Immature natural killer cell (primary cell): ENCODE measurements around the gene FILIP1L. TPM values are rescaled to one million over a fixed set of nuclear protein-coding genes. Genes with fewer than 3 reads are reported as not detected.
"Not testable (repeated sequence)": the region's sequence is repeated elsewhere in the genome, so short reads cannot be mapped to it uniquely, and the experiment has no call there.

Experiments
- DNase-seq, 3 donors: peaks; one replicate each; pipeline ENCODE4 v3.0.0; 2022; ENCODE audit warnings: mixed read lengths in 1 of 3
- H3K27ac Mint-ChIP-seq, 6 donors: one replicate each; pipeline ENCODE4 v1.8.0; 2020; ENCODE audit warnings: mixed read lengths in 6 of 6, mild to moderate bottlenecking in 5 of 6, inconsistent platforms in 4 of 6, moderate library complexity in 3 of 6
- H3K27me3 Mint-ChIP-seq, 3 donors: one replicate each; pipeline ENCODE4 v1.8.0; 2020 to 2021; ENCODE audit warnings: low read depth in 3 of 3, mild to moderate bottlenecking in 3 of 3, mixed read lengths in 3 of 3, moderate library complexity in 3 of 3, inconsistent platforms in 1 of 3
- H3K36me3 Mint-ChIP-seq, 3 donors: one replicate each; pipeline ENCODE4 v1.8.0; 2020; ENCODE audit warnings: mixed read lengths in 3 of 3, inconsistent platforms in 2 of 3, mild to moderate bottlenecking in 2 of 3
- H3K4me1 Mint-ChIP-seq, 2 donors: one replicate each; pipeline ENCODE4 v1.8.0; 2020; ENCODE audit warnings: inconsistent platforms in 2 of 2, mild to moderate bottlenecking in 2 of 2, mixed read lengths in 2 of 2, moderate library complexity in 1 of 2
- H3K4me3 Mint-ChIP-seq, 5 donors: one replicate each; pipeline ENCODE4 v1.8.0; 2020; ENCODE audit warnings: mild to moderate bottlenecking in 5 of 5, mixed read lengths in 5 of 5, inconsistent platforms in 3 of 5, moderate library complexity in 3 of 5
- H3K9me3 Mint-ChIP-seq, 6 donors: one replicate each; pipeline ENCODE4 v1.8.0; 2020; ENCODE audit warnings: mild to moderate bottlenecking in 6 of 6, mixed read lengths in 6 of 6, inconsistent platforms in 4 of 6, moderate library complexity in 3 of 6
- polyA plus RNA-seq, 3 donors: library from polyadenylated mRNA; unstranded; fragments of 300-500 nt; fragmentation: Illumina TruSeq; gene quantifications; one replicate each; pipeline ENCODE4 v1.2.3, GENCODE V29; 2021

FILIP1L gene
- polyA plus RNA-seq, 3 donors from 2014 or later, result 0.09 TPM; not detected in 2

DNA sequence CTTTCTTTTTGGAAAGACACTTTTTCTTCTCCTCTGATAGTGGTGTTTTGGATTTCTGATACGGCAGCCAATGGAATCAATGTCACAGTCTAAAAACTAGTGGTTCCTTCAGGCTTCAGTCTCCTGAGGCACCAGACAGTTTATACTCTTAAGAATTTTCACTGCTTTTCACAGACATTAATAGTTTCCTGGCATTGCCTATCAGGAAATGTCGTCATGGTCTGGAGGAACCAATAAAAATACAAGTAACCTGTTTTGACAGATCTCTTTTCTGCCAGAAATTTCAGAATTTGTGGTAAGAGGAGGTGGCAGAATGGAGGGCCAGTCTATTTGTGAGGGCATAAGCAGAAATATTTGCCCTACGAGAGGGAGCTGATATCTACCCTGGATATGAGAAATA is 44.8 kb downstream of the FILIP1L start:
- no peak for DNase-seq
- Mint-ChIP-seq H3K36me3 (no peaks in the 10 kb centered on the region), H3K4me1 (peaks cover 41 to 44% of the 10 kb centered on the region in 2 donors), H3K4me3 (no peak overlapping the region), H3K27ac (no peak overlapping the region), H3K27me3 (no peaks in the 10 kb centered on the region), H3K9me3 (no peaks in the 10 kb centered on the region)

DNA sequence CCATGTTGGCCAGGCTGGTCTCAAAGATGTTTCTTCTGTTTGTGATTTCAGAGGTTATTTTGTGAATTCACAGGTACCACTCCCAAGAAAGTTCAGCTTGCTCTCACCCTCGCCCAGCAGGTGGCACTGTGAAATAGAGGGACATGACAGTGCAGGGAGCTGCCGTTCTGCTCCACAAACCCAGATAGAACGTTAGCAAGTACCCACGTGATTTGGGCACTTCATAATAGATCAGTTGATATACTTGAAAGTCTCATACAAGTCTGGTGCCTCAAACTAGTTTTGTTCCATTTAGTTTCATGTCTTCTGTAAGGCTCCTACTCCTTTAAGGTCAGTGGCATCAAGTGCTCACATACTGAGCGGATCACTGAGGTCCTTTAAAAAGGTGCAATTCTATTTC is 45.5 kb downstream of the FILIP1L start:
- Mint-ChIP-seq H3K27me3 (peaks cover 0 to 1% (median 0%) of the 10 kb centered on the region in 3 donors), H3K4me3 (peak overlapping the region in 3 of 5 donors; percentile 12 to 34 (median 20)), H3K27ac (peak overlapping the region in 2 of 6 donors; percentile 9 to 15), H3K36me3 (no peaks in the 10 kb centered on the region), H3K9me3 (no peaks in the 10 kb centered on the region), H3K4me1 (peaks cover 36 to 38% of the 10 kb centered on the region in 2 donors)
- peak; percentile 58 to 68 (median 59) for DNase-seq

DNA sequence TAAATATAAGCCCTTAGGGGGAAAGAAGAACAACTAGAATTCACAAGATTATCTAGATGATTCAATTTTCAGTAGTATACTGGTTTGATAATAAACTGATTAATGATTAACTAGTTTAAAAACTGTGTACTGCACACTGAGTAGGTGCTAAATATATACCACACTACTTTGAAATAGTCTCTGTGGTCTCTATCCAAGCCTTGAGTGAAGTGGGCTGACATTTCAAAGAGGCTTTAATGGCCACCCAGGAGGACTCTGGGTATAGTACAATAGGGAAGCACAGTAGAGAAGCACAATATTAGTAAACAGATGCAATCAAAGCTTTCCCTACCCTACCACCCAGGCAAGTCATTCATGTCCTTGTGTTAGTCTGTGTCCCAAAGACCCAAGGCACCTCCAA is 46.7 kb downstream of the FILIP1L start:
- no peak for DNase-seq
- Mint-ChIP-seq H3K4me1 (peaks cover 24 to 25% of the 10 kb centered on the region in 2 donors), H3K9me3 (no peaks in the 10 kb centered on the region), H3K27me3 (peaks cover 0 to 5% (median 0%) of the 10 kb centered on the region in 3 donors), H3K27ac (no peak overlapping the region), H3K36me3 (no peaks in the 10 kb centered on the region), H3K4me3 (no peak overlapping the region)

DNA sequence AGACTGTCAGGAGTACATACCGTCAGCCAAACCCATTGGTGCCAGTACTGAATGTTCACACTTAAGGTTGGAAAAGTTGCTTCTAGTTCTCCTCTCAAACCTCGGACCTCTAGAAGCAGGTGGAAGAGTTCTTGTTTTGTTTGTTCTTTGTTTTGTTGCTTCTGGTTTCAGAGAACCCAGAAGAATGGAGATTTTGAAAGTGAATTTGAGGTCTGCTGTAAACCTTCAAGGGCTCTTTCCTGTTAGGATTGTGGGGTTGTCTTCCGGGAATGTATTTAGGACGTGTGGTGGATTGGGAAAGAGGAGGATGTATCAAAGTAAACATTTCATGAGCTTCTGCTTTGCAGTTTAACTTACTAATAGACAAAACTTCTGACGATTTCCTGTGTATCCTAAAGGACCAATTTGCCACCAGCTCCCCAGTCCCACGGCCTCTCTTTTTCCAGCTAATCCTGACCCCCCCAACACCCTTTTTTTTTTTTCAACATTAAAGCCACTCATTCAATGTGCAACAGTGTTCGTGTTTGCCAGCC is 50.3 kb downstream of the FILIP1L start:
- no peaks in the 10 kb centered on the region for H3K36me3 Mint-ChIP-seq
- no peak for DNase-seq
- H3K27me3 Mint-ChIP-seq, result peaks cover 0 to 5% (median 0%) of the 10 kb centered on the region in 3 donors
- H3K9me3 Mint-ChIP-seq, result no peaks in the 10 kb centered on the region
- no peak overlapping the region for H3K27ac Mint-ChIP-seq
- H3K4me1 Mint-ChIP-seq, result peaks cover 28 to 34% of the 10 kb centered on the region in 2 donors
- H3K4me3 Mint-ChIP-seq, result no peak overlapping the region

GRCh38 chr3:100062665-100063064 is 51.6 kb downstream of the FILIP1L start:
- peaks cover 24 to 30% of the 10 kb centered on the region in 2 donors for H3K4me1 Mint-ChIP-seq
- H3K27me3 Mint-ChIP-seq, result peaks cover 0 to 5% (median 0%) of the 10 kb centered on the region in 3 donors
- H3K36me3 Mint-ChIP-seq, result no peaks in the 10 kb centered on the region
- no peak overlapping the region for H3K27ac Mint-ChIP-seq
- DNase-seq, result no peak
- no peak overlapping the region for H3K4me3 Mint-ChIP-seq
- H3K9me3 Mint-ChIP-seq, result no peaks in the 10 kb centered on the region

DNA sequence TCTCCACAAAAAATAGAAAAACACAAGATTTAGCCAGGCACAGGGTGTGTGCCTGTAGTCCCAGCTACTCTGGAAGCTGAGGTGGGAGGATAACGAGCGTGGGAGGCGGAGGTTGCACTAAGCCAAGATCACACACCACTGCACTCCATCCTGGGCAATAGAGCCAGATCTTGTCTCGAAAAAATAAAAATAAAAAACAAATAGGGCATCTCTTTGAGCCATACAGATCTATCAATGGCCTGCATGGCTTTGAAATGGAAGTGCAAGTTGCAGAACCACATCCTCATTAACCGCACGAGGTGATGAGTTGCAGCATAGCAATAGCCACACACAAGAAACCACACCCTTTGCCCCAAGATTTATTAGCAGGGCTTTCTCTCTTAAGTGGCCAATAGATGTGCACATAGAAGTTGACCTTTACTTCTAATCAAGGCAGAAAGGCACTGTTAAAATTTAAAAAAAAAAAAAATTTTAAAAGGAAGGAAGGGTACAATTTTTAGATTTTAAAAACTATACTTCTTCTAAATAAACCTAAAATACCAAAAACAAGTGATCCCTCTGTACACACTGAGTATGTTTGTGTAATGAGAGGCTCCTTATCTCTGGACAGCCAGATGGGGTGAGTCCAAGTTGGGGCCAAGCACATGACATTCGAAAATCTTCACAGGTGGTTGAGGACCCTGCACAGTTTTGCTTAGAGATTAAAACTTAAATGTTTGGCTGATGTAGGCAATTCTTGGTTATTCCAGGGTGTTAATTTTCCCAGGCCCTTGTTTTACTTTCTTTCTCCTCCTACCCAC is 53.4 kb downstream of the FILIP1L start:
- Mint-ChIP-seq H3K9me3 (no peaks in the 10 kb centered on the region), H3K27ac (peak overlapping the region in 3 of 6 donors; percentile 6 to 13 (median 13)), H3K4me3 (peak overlapping the region; percentile 6 to 62 (median 51)), H3K36me3 (no peaks in the 10 kb centered on the region), H3K27me3 (peaks cover 0 to 5% (median 0%) of the 10 kb centered on the region in 3 donors), H3K4me1 (peaks cover 24 to 30% of the 10 kb centered on the region in 2 donors)
- peak; percentile 13 to 45 (median 38) for DNase-seq

DNA sequence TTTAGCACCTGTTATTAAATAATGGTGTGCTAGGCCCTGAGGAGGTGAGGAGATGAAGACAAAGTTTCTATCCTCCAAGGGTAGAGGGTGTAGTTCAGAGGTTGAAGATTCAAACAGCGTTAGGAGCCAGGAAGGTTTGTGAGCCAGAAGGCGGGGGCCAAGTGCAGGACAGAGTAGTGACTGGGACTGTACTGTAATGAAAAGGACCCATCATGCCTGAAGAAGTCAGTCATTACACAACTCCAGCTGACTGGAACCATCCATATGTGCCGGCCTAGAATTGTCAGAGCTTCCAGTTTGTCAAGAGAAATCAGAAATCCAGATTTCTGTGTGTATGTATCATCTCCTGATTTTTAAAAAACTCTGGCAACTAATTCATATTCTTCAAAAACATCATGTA is 54.8 kb downstream of the FILIP1L start:
- Mint-ChIP-seq H3K27me3 (peaks cover 0 to 5% (median 0%) of the 10 kb centered on the region in 3 donors), H3K27ac (no peak overlapping the region)

GRCh38 chr3:100057716-100058575 is 56.4 kb downstream of the FILIP1L start:
- no peak for DNase-seq
- Mint-ChIP-seq H3K27ac (no peak overlapping the region), H3K27me3 (peaks cover 0 to 3% (median 0%) of the 10 kb centered on the region in 3 donors), H3K4me3 (no peak overlapping the region), H3K9me3 (no peaks in the 10 kb centered on the region), H3K36me3 (no peaks in the 10 kb centered on the region), H3K4me1 (peaks cover 24 to 30% of the 10 kb centered on the region in 2 donors)

More for the DNA sequence above, 54.8 kb downstream of the FILIP1L start:
- no peak for DNase-seq
- H3K4me1 Mint-ChIP-seq, result peaks cover 24 to 30% of the 10 kb centered on the region in 2 donors
- no peaks in the 10 kb centered on the region for H3K36me3 Mint-ChIP-seq
- H3K9me3 Mint-ChIP-seq, result no peaks in the 10 kb centered on the region
- H3K4me3 Mint-ChIP-seq, result no peak overlapping the region

DNA sequence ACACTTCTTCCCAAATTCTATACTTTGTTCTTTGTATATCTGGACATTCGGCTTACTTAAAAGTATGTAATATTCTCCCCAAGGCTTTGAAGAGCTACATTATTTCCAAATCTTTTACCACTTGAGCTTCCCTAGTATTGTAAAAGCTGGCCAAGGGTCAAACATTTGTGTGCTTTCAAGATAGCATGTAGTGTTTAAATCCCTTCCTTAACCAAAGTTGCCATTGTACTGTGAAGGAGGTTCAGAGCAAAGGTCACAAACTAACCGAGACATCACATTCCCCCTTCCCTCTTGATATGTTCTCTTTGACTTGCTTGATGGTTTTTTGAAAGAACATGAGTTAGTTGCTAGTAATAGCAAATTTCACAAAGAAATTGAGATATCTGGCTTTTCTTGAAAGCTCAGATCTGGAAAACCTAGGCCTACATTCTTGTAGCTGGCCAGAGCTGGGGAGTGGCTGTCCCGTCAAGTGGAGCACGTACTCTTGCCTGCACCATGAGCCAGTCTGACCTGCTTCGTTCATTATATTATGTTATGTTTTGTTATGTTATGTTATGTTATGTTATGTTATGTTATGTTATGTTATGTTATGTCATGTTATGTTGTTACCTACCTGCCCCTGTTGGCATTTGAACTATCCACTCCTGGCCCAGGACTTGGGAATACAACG is 60.2 kb downstream of the FILIP1L start:
- no peaks in the 10 kb centered on the region for H3K27me3 Mint-ChIP-seq
- H3K4me1 Mint-ChIP-seq, result peaks cover 0 to 3% of the 10 kb centered on the region in 2 donors
- H3K9me3 Mint-ChIP-seq, result no peaks in the 10 kb centered on the region
- no peaks in the 10 kb centered on the region for H3K36me3 Mint-ChIP-seq
- no peak overlapping the region for H3K4me3 Mint-ChIP-seq
- DNase-seq, result no peak
- H3K27ac Mint-ChIP-seq, result no peak overlapping the region

- Mint-ChIP-seq H3K4me1 (peaks cover 14 to 21% of the 10 kb centered on the region in 2 donors), H3K27ac (peak overlapping the region in 1 of 6 donors; percentile 36)
- not testable (repeated sequence) for H3K36me3 Mint-ChIP-seq, H3K9me3 Mint-ChIP-seq, H3K4me3 Mint-ChIP-seq, DNase-seq, H3K27me3 Mint-ChIP-seq
Observed at GRCh38 chr3:100051513-100051912, 62.8 kb downstream of the FILIP1L start.

DNA sequence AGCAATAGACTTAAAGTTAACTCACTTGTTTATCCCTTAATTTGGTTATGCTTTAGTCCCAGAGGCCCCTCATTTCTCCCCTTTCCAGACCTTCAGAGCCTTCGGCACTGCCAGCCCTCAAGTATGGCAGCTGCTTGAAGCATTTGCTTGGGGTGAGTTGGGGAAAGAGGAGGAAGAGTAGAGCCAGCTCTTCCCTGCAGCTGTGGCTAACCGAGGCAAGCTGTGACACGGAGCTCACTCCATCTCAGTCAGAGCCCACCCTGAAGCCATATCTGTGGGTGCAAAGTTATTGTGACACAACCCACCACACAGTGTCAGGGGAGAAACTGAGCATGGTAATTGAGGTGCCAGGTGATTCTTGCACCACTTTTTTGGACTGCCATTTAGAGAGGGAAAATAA is 66.1 kb downstream of the FILIP1L start:
- peaks cover 0 to 5% (median 1%) of the 10 kb centered on the region in 3 donors for H3K27me3 Mint-ChIP-seq
- peak overlapping the region in 5 of 6 donors; percentile 74 to 89 (median 86) for H3K27ac Mint-ChIP-seq
- no peaks in the 10 kb centered on the region for H3K9me3 Mint-ChIP-seq
- peaks cover 14 to 23% of the 10 kb centered on the region in 2 donors for H3K4me1 Mint-ChIP-seq
- peaks cover 0 to 2% (median 0%) of the 10 kb centered on the region in 3 donors for H3K36me3 Mint-ChIP-seq
- no peak for DNase-seq
- peak overlapping the region in 1 of 5 donors; percentile 87 for H3K4me3 Mint-ChIP-seq

DNA sequence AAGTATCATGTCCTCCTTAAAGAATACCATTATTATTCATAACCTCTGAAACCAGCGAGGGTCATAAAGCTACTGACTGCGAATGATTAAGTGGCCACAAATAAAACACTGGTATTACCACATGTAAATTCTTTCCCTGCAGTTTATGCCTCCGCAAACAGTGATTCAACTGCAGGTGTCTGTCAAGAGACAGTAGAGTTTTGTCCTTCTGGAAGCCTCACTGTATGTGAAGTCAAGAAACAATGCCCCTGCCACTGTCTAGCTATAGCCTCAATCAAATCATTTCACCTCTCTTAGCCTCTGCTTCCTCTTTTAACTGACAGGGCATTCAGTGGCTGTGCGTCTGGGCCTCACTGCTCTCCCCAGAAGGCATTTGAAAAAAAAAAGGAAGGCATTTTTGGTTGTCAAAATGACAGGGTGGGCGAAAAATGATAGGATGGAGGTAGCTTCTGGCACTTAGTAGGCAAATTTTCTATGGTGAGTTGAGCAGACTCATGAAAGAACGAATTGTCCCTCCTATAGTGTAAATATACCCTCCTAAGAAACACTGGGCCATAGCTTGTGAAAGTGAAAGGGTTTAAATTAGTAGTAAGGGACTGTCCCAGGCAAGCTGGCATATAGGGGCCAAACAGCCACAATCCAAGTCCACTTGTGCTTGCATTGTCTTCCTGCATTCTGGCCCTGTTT is 66.7 kb downstream of the FILIP1L start:
- Mint-ChIP-seq H3K4me1 (peaks cover 14 to 23% of the 10 kb centered on the region in 2 donors), H3K27me3 (peaks cover 0 to 5% (median 1%) of the 10 kb centered on the region in 3 donors), H3K27ac (peak overlapping the region; percentile 70 to 89 (median 84)), H3K4me3 (peak overlapping the region; percentile 68 to 87 (median 80)), H3K9me3 (no peaks in the 10 kb centered on the region), H3K36me3 (peaks cover 0 to 2% (median 0%) of the 10 kb centered on the region in 3 donors)
- DNase-seq, result peak; percentile 14 to 30 (median 20)
